CD14-positive monocyte (primary cell): ENCODE measurements around the gene FBXW12. TPM values are rescaled to one million over a fixed set of nuclear protein-coding genes. Genes with fewer than 3 reads are reported as not detected.

Experiments used
- DNase-seq, 3 donors: peaks; one replicate each; pipeline ENCODE4 v3.0.0-alpha.2; 2011 to 2022
- H2AFZ ChIP-seq: 2 replicates; pipeline ENCODE4 v1.6.0; 2012; ENCODE audit warnings: mild to moderate bottlenecking, low read depth, low read length, inconsistent platforms; ENCODE audit not compliant: insufficient read depth, poor library complexity, severe bottlenecking
- H3K27ac ChIP-seq, 2 donors: 1 replicate in 1 of 2; 2 replicates in 1 of 2; pipeline ENCODE4 v1.5.1; 2012 to 2013; ENCODE audit warnings: low read length in 2 of 2, control low read depth in 1 of 2, inconsistent platforms in 1 of 2, low read depth in 1 of 2, mild to moderate bottlenecking in 1 of 2
- H3K27me3 ChIP-seq, 2 donors: one replicate each; pipeline versions ENCODE4 v1.6.0 to v1.6.1; 2011 to 2013; ENCODE audit warnings: low read length in 2 of 2; ENCODE audit not compliant: control insufficient read depth in 2 of 2, insufficient read depth in 2 of 2
- H3K36me3 ChIP-seq, 2 donors: replicated peaks in 1 of 2; 1 replicate in 1 of 2; 2 replicates in 1 of 2; pipeline versions ENCODE4 v1.5.1 to v1.6.1; 2012 to 2013; ENCODE audit warnings: low read length in 2 of 2, control low read depth in 1 of 2, inconsistent platforms in 1 of 2, mild to moderate bottlenecking in 1 of 2; ENCODE audit not compliant: insufficient read depth in 2 of 2, control insufficient read depth in 1 of 2
- H3K4me1 ChIP-seq, 2 donors: 1 replicate in 1 of 2; 2 replicates in 1 of 2; pipeline versions ENCODE4 v1.5.1 to v1.6.1; 2012 to 2013; ENCODE audit warnings: low read length in 2 of 2, control low read depth in 1 of 2, inconsistent platforms in 1 of 2, mild to moderate bottlenecking in 1 of 2, moderate library complexity in 1 of 2; ENCODE audit not compliant: insufficient read depth in 2 of 2, control insufficient read depth in 1 of 2
- H3K4me2 ChIP-seq: replicated peaks from 2 replicates; pipeline ENCODE3; 2012; ENCODE audit warnings: low read length, moderate library complexity, mild to moderate bottlenecking; ENCODE audit not compliant: poor library complexity, severe bottlenecking; ENCODE audit errors: extremely low read depth
- H3K4me3 ChIP-seq, 3 experiments: fragments of 200-600 bp in 1 of 3; sonication (generic) in 1 of 3; replicated peaks in 1 of 3; 1 replicate in 2 of 3; 2 replicates in 1 of 3; pipeline ENCODE4 v1.5.1; 2011 to 2013; ENCODE audit warnings: low read length in 3 of 3, mild to moderate bottlenecking in 3 of 3, control low read depth in 2 of 3, low read depth in 2 of 3, inconsistent platforms in 1 of 3, moderate library complexity in 1 of 3
- H3K79me2 ChIP-seq: 2 replicates; pipeline ENCODE4 v1.6.0; 2012; ENCODE audit warnings: mild to moderate bottlenecking, control low read depth, inconsistent platforms, low read length, moderate library complexity; ENCODE audit not compliant: insufficient read depth
- H3K9ac ChIP-seq: 2 replicates; pipeline ENCODE4 v1.6.0; 2017; ENCODE audit warnings: low read length, mild to moderate bottlenecking; ENCODE audit not compliant: insufficient read depth, poor library complexity, severe bottlenecking
- H3K9me3 ChIP-seq, 2 donors: replicated peaks in 1 of 2; 1 replicate in 1 of 2; 2 replicates in 1 of 2; pipeline versions ENCODE4 v1.5.1 to v1.6.1; 2012 to 2013; ENCODE audit warnings: low read length in 2 of 2, control low read depth in 1 of 2; ENCODE audit not compliant: control insufficient read depth in 1 of 2, insufficient read depth in 1 of 2
- H4K20me1 ChIP-seq: 2 replicates; pipeline ENCODE4 v1.6.0; 2012; ENCODE audit warnings: mild to moderate bottlenecking, low read length, control low read depth, moderate library complexity; ENCODE audit not compliant: insufficient read depth
- H3K27ac Mint-ChIP-seq, 7 donors: one replicate each; pipeline ENCODE4 v1.8.0; 2020; ENCODE audit warnings: mild to moderate bottlenecking in 7 of 7, mixed read lengths in 7 of 7, moderate library complexity in 6 of 7, inconsistent platforms in 2 of 7
- H3K27me3 Mint-ChIP-seq, 3 donors: one replicate each; pipeline ENCODE4 v1.8.0; 2021 to 2022; ENCODE audit warnings: low read depth in 3 of 3, mild to moderate bottlenecking in 3 of 3, mixed read lengths in 3 of 3, moderate library complexity in 3 of 3, inconsistent platforms in 1 of 3
- H3K36me3 Mint-ChIP-seq, 2 donors: one replicate each; pipeline ENCODE4 v1.8.0; 2020; ENCODE audit warnings: mixed read lengths in 2 of 2, inconsistent platforms in 1 of 2, mild to moderate bottlenecking in 1 of 2
- H3K4me1 Mint-ChIP-seq: one replicate; pipeline ENCODE4 v1.8.0; 2020; ENCODE audit warnings: mild to moderate bottlenecking, mixed read lengths
- H3K4me3 Mint-ChIP-seq, 2 donors: one replicate each; pipeline ENCODE4 v1.8.0; 2020; ENCODE audit warnings: mild to moderate bottlenecking in 2 of 2, mixed read lengths in 2 of 2, moderate library complexity in 1 of 2
- H3K9me3 Mint-ChIP-seq, 7 donors: one replicate each; pipeline ENCODE4 v1.8.0; 2020 to 2022; ENCODE audit warnings: mixed read lengths in 7 of 7, mild to moderate bottlenecking in 6 of 7, moderate library complexity in 6 of 7, inconsistent platforms in 2 of 7
- WGBS: methylation state at CpG from one replicate; pipeline ENCODE4 v1.1.5; 2013; ENCODE audit warnings: missing lambda C conversion rate; ENCODE audit not compliant: insufficient coverage; 5-methylcytosine and 5-hydroxymethylcytosine counted together
- intact Hi-C, 2 donors: fragments of 100-400 bp; cut with micrococcal nuclease; formaldehyde crosslinking; loops; one replicate each; pipeline versions ENCODE4 v1.15.0 to v1.15.1; 2023
- polyA plus RNA-seq, 3 donors: library from polyadenylated mRNA; depleted of rRNA in 1 of 3; unstranded in 2 of 3; stranded (reverse) in 1 of 3; fragments of 300-500 nt in 2 of 3; fragments of >200 nt in 1 of 3; fragmentation: Illumina TruSeq in 2 of 3; gene quantifications; 1 replicate in 2 of 3; 2 replicates in 1 of 3; pipeline ENCODE4 v1.2.3, GENCODE V29; 2012 to 2021
- TF ChIP-seq, protein P1 (sequence below): fragments of 200-600 bp; IDR thresholded peaks from one replicate; pipeline ENCODE4 v1.8.0; 2022; ENCODE audit warnings: antibody characterized with exemption, mild to moderate bottlenecking

Gene FBXW12
- polyA plus RNA-seq, 3 donors, result not detected

DNA sequence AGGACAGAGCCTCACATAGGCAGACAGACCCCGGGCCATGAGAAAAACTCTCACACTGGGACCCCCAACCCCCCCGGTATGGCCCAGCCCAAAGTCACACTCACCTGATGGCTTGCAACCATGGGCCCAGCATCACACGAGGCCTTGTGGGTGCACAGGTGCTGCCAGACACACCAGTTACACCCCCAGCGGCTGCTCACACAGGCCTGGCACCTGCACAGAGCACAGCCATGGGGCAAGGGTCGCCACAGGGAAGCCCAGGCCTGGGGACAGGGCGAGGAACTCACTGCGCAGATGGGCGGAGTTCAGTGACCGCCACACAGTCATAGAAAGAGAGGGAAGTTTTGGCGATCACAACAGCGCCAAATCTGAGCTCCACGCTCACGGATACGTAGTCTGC lies 48.5 kb downstream of the FBXW12 start:
- TF ChIP-seq, protein P1, sequence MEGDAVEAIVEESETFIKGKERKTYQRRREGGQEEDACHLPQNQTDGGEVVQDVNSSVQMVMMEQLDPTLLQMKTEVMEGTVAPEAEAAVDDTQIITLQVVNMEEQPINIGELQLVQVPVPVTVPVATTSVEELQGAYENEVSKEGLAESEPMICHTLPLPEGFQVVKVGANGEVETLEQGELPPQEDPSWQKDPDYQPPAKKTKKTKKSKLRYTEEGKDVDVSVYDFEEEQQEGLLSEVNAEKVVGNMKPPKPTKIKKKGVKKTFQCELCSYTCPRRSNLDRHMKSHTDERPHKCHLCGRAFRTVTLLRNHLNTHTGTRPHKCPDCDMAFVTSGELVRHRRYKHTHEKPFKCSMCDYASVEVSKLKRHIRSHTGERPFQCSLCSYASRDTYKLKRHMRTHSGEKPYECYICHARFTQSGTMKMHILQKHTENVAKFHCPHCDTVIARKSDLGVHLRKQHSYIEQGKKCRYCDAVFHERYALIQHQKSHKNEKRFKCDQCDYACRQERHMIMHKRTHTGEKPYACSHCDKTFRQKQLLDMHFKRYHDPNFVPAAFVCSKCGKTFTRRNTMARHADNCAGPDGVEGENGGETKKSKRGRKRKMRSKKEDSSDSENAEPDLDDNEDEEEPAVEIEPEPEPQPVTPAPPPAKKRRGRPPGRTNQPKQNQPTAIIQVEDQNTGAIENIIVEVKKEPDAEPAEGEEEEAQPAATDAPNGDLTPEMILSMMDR, result no peak
- Histone ChIP-seq H3K9me3 (no peaks in the 10 kb centered on the region), H3K4me1 (no peaks in the 10 kb centered on the region), H3K4me2 (no peak overlapping the region), H3K27me3 (no peaks in the 10 kb centered on the region), H3K27ac (no peak overlapping the region), H3K9ac (no peak overlapping the region), H3K36me3 (no peaks in the 10 kb centered on the region), H4K20me1 (no peaks in the 10 kb centered on the region), H3K4me3 (no peak overlapping the region), H3K79me2 (no peaks in the 10 kb centered on the region), H2AFZ (no peak overlapping the region)
- peaks cover 0 to 4% (median 1%) of the 10 kb centered on the region in 3 donors for H3K27me3 Mint-ChIP-seq
- peak overlapping the region in 2 of 7 donors; percentile 58 to 70 for H3K27ac Mint-ChIP-seq
- WGBS, result 91% methylated on average over 14 of the region's 14 CpGs
- H3K36me3 Mint-ChIP-seq, result no peaks in the 10 kb centered on the region
- peaks cover 0 to 2% (median 0%) of the 10 kb centered on the region in 7 donors for H3K9me3 Mint-ChIP-seq
- H3K4me3 Mint-ChIP-seq, result no peak overlapping the region
- H3K4me1 Mint-ChIP-seq, result no peaks in the 10 kb centered on the region
- no peak for DNase-seq
- intact Hi-C loops, result no loop called here

DNA sequence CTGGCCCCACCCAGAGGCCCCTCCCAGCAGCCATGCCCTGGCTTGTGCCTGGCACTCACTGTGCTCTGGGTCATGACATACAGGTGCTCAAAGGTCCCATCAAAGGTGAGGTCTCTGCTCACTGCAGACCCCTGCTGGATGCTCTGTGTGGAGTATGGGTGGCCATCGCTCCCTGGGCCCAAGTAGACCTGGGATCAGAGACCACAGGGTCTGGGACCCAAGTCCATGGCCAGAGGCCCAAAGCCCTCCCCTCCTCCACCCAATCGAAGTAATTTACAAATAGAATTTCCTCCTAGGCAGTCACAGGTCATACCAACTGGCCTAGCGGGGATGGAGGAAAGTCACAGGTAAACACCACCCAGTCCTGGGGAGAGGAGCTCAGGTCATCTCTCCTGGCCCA lies 50.3 kb downstream of the FBXW12 start:
- no peak overlapping the region for H3K27ac Mint-ChIP-seq
- 100% methylated on average over 2 of the region's 3 CpGs for WGBS
- no peaks in the 10 kb centered on the region for H3K4me1 ChIP-seq

More for the DNA sequence above, 50.3 kb downstream of the FBXW12 start:
- intact Hi-C loops, result no loop called here
- Mint-ChIP-seq H3K4me3 (no peak overlapping the region), H3K27me3 (peaks cover 5 to 7% (median 6%) of the 10 kb centered on the region in 3 donors), H3K9me3 (peaks cover 0 to 2% (median 0%) of the 10 kb centered on the region in 7 donors), H3K36me3 (no peaks in the 10 kb centered on the region), H3K4me1 (no peaks in the 10 kb centered on the region)
- Histone ChIP-seq H3K27me3 (peaks cover 0 to 1% of the 10 kb centered on the region in 2 donors), H2AFZ (no peak overlapping the region), H3K36me3 (no peaks in the 10 kb centered on the region), H4K20me1 (no peaks in the 10 kb centered on the region), H3K9ac (no peak overlapping the region), H3K9me3 (no peaks in the 10 kb centered on the region), H3K4me3 (no peak overlapping the region), H3K27ac (no peak overlapping the region), H3K4me2 (no peak overlapping the region), H3K79me2 (no peaks in the 10 kb centered on the region)
- TF ChIP-seq, protein P1, result no peak
- no peak for DNase-seq
